Caco-2 (cell line): ENCODE measurements around the gene RB1. TPM values are rescaled to one million over a fixed set of nuclear protein-coding genes. Genes with fewer than 3 reads are reported as not detected.
"Not testable (repeated sequence)": the region's sequence is repeated elsewhere in the genome, so short reads cannot be mapped to it uniquely, and the experiment has no call there.

ENCODE experiments used
- BruUV-seq: library from RNA; stranded (reverse); fragments of 400-500 nt; replicated peaks from 2 replicates; lab custom pipeline; 2021; lab: Mats Ljungman, UMichigan
- CTCF ChIA-PET: fragments of 300-600 bp; sonication (Branson Sonifier 250); formaldehyde crosslinking; loops from one replicate; lab custom pipeline; 2022; ENCODE audit warnings: antibody characterized with exemption; lab: Charles Lee
- POLR2A ChIA-PET: fragments of 300-600 bp; sonication (Branson Sonifier 250); formaldehyde crosslinking; loops from one replicate; lab custom pipeline; 2022; ENCODE audit warnings: antibody characterized with exemption; lab: Charles Lee
- DNase-seq, 2 experiments: peaks; one replicate each; pipeline versions ENCODE4 v3.0.0 to v3.0.0-alpha.2; 2020 to 2022
- H3K27me3 ChIP-seq: replicated peaks from 2 replicates; pipeline ENCODE4 v1.6.0; 2011; ENCODE audit warnings: low read length; ENCODE audit not compliant: control insufficient read depth, insufficient read depth
- H3K36me3 ChIP-seq: 2 replicates; pipeline ENCODE4 v1.5.1; 2011; ENCODE audit warnings: low read length; ENCODE audit not compliant: control insufficient read depth, insufficient read depth
- H3K4me1 ChIP-seq: fragments of 250-450 bp; sonication (Bioruptor Pico); 2 replicates; pipeline ENCODE4 v1.5.1; 2020; ENCODE audit warnings: mild to moderate bottlenecking
- H3K4me3 ChIP-seq: 2 replicates; pipeline ENCODE4 v1.5.1; 2011; ENCODE audit warnings: low read depth, mild to moderate bottlenecking, control low read depth, low read length
- H3K9me3 ChIP-seq: fragments of 250-450 bp; sonication (Bioruptor Pico); 2 replicates; pipeline ENCODE4 v1.5.1; 2020; ENCODE audit warnings: mild to moderate bottlenecking, moderate library complexity
- H3K27ac Mint-ChIP-seq: one replicate; pipeline ENCODE4 v1.8.0; 2022; ENCODE audit warnings: mixed read lengths; ENCODE audit not compliant: unreplicated experiment
- H3K27me3 Mint-ChIP-seq: one replicate; pipeline ENCODE4 v1.8.0; 2022; ENCODE audit warnings: mixed read lengths; ENCODE audit not compliant: insufficient read depth, unreplicated experiment
- H3K36me3 Mint-ChIP-seq: one replicate; pipeline ENCODE4 v1.8.0; 2022; ENCODE audit warnings: mild to moderate bottlenecking, mixed read lengths; ENCODE audit not compliant: insufficient read depth, unreplicated experiment
- H3K4me1 Mint-ChIP-seq: one replicate; pipeline ENCODE4 v1.8.0; 2022; ENCODE audit warnings: low read depth, mixed read lengths; ENCODE audit not compliant: unreplicated experiment
- H3K4me3 Mint-ChIP-seq: one replicate; pipeline ENCODE4 v1.8.0; 2022; ENCODE audit warnings: mild to moderate bottlenecking, moderate library complexity, mixed read lengths; ENCODE audit not compliant: unreplicated experiment
- H3K9me3 Mint-ChIP-seq: one replicate; pipeline ENCODE4 v1.8.0; 2022; ENCODE audit warnings: mixed read lengths; ENCODE audit not compliant: unreplicated experiment
- CTCF ChIP-seq, 2 experiments: fragments of 200-600 bp in 1 of 2; IDR thresholded peaks; 1 replicate in 1 of 2; 2 replicates in 1 of 2; pipeline versions ENCODE4 v1.5.1 to v1.8.0; 2011 to 2022; ENCODE audit warnings: antibody characterized with exemption in 1 of 2, control low read depth in 1 of 2, inconsistent platforms in 1 of 2, low read depth in 1 of 2, low read length in 1 of 2, mild to moderate bottlenecking in 1 of 2, moderate library complexity in 1 of 2; ENCODE audit not compliant: insufficient read depth in 1 of 2, severe bottlenecking in 1 of 2, unreplicated experiment in 1 of 2
- intact Hi-C: fragments of 100-400 bp; cut with micrococcal nuclease; formaldehyde crosslinking; loops from one replicate; pipeline ENCODE4 v1.10.0; 2022; ENCODE audit not compliant: unreplicated experiment
- total RNA-seq: library from RNA; stranded (reverse); gene quantifications from 2 replicates; pipeline ENCODE4 v1.2.3, GENCODE V29; 2022

RB1 gene
- total RNA-seq, 1 experiment from 2014 or later = 24.1 TPM

GRCh38 chr13:48353590-48353989, 50.0 kb downstream of the RB1 start:
- no peaks in the 10 kb centered on the region for H3K27me3 Mint-ChIP-seq
- DNase-seq = no peak
- H3K27ac Mint-ChIP-seq = no peak overlapping the region
- no peak for TF ChIP-seq CTCF (IDR thresholded peaks at IDR 0.05; ENCODE audit: insufficient read depth in 1 of 2, low read depth in 1 of 2, low read length in 1 of 2, severe bottlenecking in 1 of 2, unreplicated experiment in 1 of 2)
- H3K36me3 ChIP-seq = no peaks in the 10 kb centered on the region
- no TSS peak for BruUV-seq
- H3K4me3 Mint-ChIP-seq = no peak overlapping the region
- peaks cover 12% of the 10 kb centered on the region; the same call in 1 of the 2 replicates for H3K9me3 ChIP-seq
- H3K9me3 Mint-ChIP-seq = peaks cover 44% of the 10 kb centered on the region
- no peak overlapping the region for H3K4me3 ChIP-seq
- POLR2A ChIA-PET = no interaction called here
- intact Hi-C loops = no loop called here
- H3K27me3 ChIP-seq = no peaks in the 10 kb centered on the region
- H3K4me1 Mint-ChIP-seq = no peaks in the 10 kb centered on the region
- no peaks in the 10 kb centered on the region for H3K36me3 Mint-ChIP-seq
- CTCF ChIA-PET = no interaction called here
- no peaks in the 10 kb centered on the region for H3K4me1 ChIP-seq

- H3K4me3 ChIP-seq, H3K4me1 ChIP-seq, H3K4me3 Mint-ChIP-seq, H3K36me3 Mint-ChIP-seq, BruUV-seq, H3K27me3 ChIP-seq, DNase-seq, H3K36me3 ChIP-seq, POLR2A ChIA-PET, CTCF ChIA-PET, H3K27me3 Mint-ChIP-seq, H3K27ac Mint-ChIP-seq, H3K4me1 Mint-ChIP-seq, intact Hi-C loops: not testable (repeated sequence)
- H3K9me3 ChIP-seq = peaks cover 12% of the 10 kb centered on the region; the same call in 1 of the 2 replicates
- H3K9me3 Mint-ChIP-seq = peaks cover 34% of the 10 kb centered on the region
These were observed 52.0 kb downstream of the RB1 start for GRCh38 chr13:48355524-48355923.

GRCh38 chr13:48356750-48357149, 53.2 kb downstream of the RB1 start:
- Mint-ChIP-seq H3K4me3 (no peak overlapping the region), H3K36me3 (no peaks in the 10 kb centered on the region), H3K27ac (no peak overlapping the region), H3K27me3 (no peaks in the 10 kb centered on the region), H3K4me1 (peaks cover 6% of the 10 kb centered on the region), H3K9me3 (peaks cover 34% of the 10 kb centered on the region)
- Histone ChIP-seq H3K4me3 (no peak overlapping the region), H3K36me3 (no peaks in the 10 kb centered on the region), H3K4me1 (no peaks in the 10 kb centered on the region), H3K27me3 (no peaks in the 10 kb centered on the region), H3K9me3 (peaks cover 12% of the 10 kb centered on the region; the same call in 1 of the 2 replicates)
- POLR2A ChIA-PET = no interaction called here
- TF ChIP-seq CTCF (IDR thresholded peaks at IDR 0.05; ENCODE audit: insufficient read depth in 1 of 2, low read depth in 1 of 2, low read length in 1 of 2, severe bottlenecking in 1 of 2, unreplicated experiment in 1 of 2) = no peak
- intact Hi-C loops = no loop called here
- no TSS peak for BruUV-seq
- CTCF ChIA-PET = interaction anchor here (0.6 kb wide), 1 partner anchor 244 kb away, joined by 4 read pairs; no protein-coding TSS in a partner anchor
- DNase-seq = no peak

GRCh38 chr13:48369988-48370387, 66.4 kb downstream of the RB1 start:
- Mint-ChIP-seq H3K4me1 (no peaks in the 10 kb centered on the region), H3K9me3 (peaks cover 6% of the 10 kb centered on the region), H3K36me3 (peaks cover 5% of the 10 kb centered on the region), H3K27me3 (no peaks in the 10 kb centered on the region), H3K27ac (no peak overlapping the region), H3K4me3 (no peak overlapping the region)
- BruUV-seq = no TSS peak
- TF ChIP-seq CTCF (IDR thresholded peaks at IDR 0.05; ENCODE audit: insufficient read depth in 1 of 2, low read depth in 1 of 2, low read length in 1 of 2, severe bottlenecking in 1 of 2, unreplicated experiment in 1 of 2) = no peak
- ChIA-PET POLR2A (no interaction called here), CTCF (no interaction called here)
- Histone ChIP-seq H3K4me3 (no peak overlapping the region), H3K9me3 (no peaks in the 10 kb centered on the region), H3K36me3 (peaks cover 2% of the 10 kb centered on the region; the same call in 1 of the 2 replicates), H3K27me3 (no peaks in the 10 kb centered on the region), H3K4me1 (no peaks in the 10 kb centered on the region)
- no peak for DNase-seq
- intact Hi-C loops = no loop called here
